GM12878 (cell line): ENCODE data around the gene SELENOW. TPM values are rescaled to one million over a fixed set of nuclear protein-coding genes. Genes with fewer than 3 reads are reported as not detected.

ENCODE experiments used
- ASH2L ChIP-seq: fragments of 300-600, 200-600 bp; sonication (generic); IDR thresholded peaks from 2 replicates; pipeline ENCODE4 v1.6.1; 2017; ENCODE audit warnings: low read depth, mild to moderate bottlenecking, borderline replicate concordance
- CEBPB ChIP-seq, 2 experiments: fragments of 150-350 bp in 1 of 2; IDR thresholded peaks; 2 replicates each; pipeline ENCODE4 v1.6.1; 2012 to 2014; ENCODE audit warnings: low read depth in 2 of 2, low read length in 2 of 2, borderline replicate concordance in 1 of 2, inconsistent platforms in 1 of 2
- CHD1 ChIP-seq: IDR thresholded peaks from 2 replicates; pipeline ENCODE4 v1.6.1; 2012; ENCODE audit warnings: low read depth, low read length, improper control_type of control experiment
- DPF2 ChIP-seq: fragments of 450-650 bp; IDR thresholded peaks from 2 replicates; pipeline ENCODE4 v1.6.1; 2017; ENCODE audit warnings: mild to moderate bottlenecking
- EGR1 ChIP-seq, 2 experiments: IDR thresholded peaks; 1 replicate in 1 of 2; 2 replicates in 1 of 2; pipeline ENCODE4 v1.6.1; 2011 to 2012; ENCODE audit warnings: low read depth in 2 of 2, low read length in 2 of 2, borderline replicate concordance in 1 of 2, mild to moderate bottlenecking in 1 of 2, moderate library complexity in 1 of 2
- ETV6 ChIP-seq, 2 experiments: fragments of 450-650 bp in 1 of 2; IDR thresholded peaks in 1 of 2; conservative IDR thresholded peaks in 1 of 2; 2 replicates each; pipeline ENCODE4 v1.6.1; 2014; ENCODE audit warnings: antibody characterized with exemption in 1 of 2, borderline replicate concordance in 1 of 2, low read depth in 1 of 2, mild to moderate bottlenecking in 1 of 2, moderate library complexity in 1 of 2
- HCFC1 ChIP-seq: fragments of 150-350 bp; IDR thresholded peaks from 2 replicates; pipeline ENCODE4 v1.6.1; 2014; ENCODE audit warnings: low read length
- KAT2A ChIP-seq: conservative IDR thresholded peaks from 2 replicates; pipeline ENCODE4 v1.6.1; 2011; ENCODE audit warnings: low read depth, low read length; ENCODE audit not compliant: control insufficient read depth
- MEF2A ChIP-seq: IDR thresholded peaks from 2 replicates; pipeline ENCODE4 v1.6.1; 2011; ENCODE audit warnings: low read depth, mild to moderate bottlenecking, low read length, moderate library complexity; ENCODE audit not compliant: insufficient read depth
- MTA2 ChIP-seq: fragments of 450-650 bp; IDR thresholded peaks from 2 replicates; pipeline ENCODE4 v1.6.1; 2016; ENCODE audit warnings: low read depth, mild to moderate bottlenecking, moderate library complexity
- MXI1 ChIP-seq: fragments of 150-350 bp; IDR thresholded peaks from 2 replicates; pipeline ENCODE4 v1.6.1; 2011; ENCODE audit warnings: low read depth, mild to moderate bottlenecking, inconsistent platforms, low read length, improper control_type of control experiment
- NFIC ChIP-seq: IDR thresholded peaks from 2 replicates; pipeline ENCODE4 v1.6.1; 2012; ENCODE audit warnings: low read depth, mild to moderate bottlenecking, inconsistent platforms, low read length, moderate library complexity
- NR2F1 ChIP-seq: fragments of 450-650 bp; conservative IDR thresholded peaks from 2 replicates; pipeline ENCODE4 v1.6.1; 2017; ENCODE audit warnings: mild to moderate bottlenecking
- PAX5 ChIP-seq: IDR thresholded peaks from 2 replicates; pipeline ENCODE4 v1.6.1; 2011; ENCODE audit warnings: low read depth, low read length, borderline replicate concordance
- POLR2AphosphoS5 ChIP-seq: IDR thresholded peaks from 2 replicates; pipeline ENCODE4 v1.6.1; 2011; ENCODE audit warnings: mild to moderate bottlenecking, low read length, inconsistent platforms
- RCOR1 ChIP-seq: conservative IDR thresholded peaks from 2 replicates; pipeline ENCODE4 v1.6.1; 2012; ENCODE audit warnings: low read depth, low read length, improper control_type of control experiment
- TARDBP ChIP-seq: IDR thresholded peaks from 2 replicates; pipeline ENCODE4 v1.6.1; 2016; ENCODE audit warnings: borderline replicate concordance
- ZNF217 ChIP-seq: fragments of 450-650 bp; IDR thresholded peaks from 2 replicates; pipeline ENCODE4 v1.6.1; 2017; ENCODE audit warnings: antibody characterized with exemption, mild to moderate bottlenecking
- ZNF622 ChIP-seq: fragments of 450-650 bp; IDR thresholded peaks from 2 replicates; pipeline ENCODE4 v1.6.1; 2017; ENCODE audit warnings: mild to moderate bottlenecking, inconsistent platforms
- polyA plus RNA-seq, 11 experiments: library from polyadenylated mRNA; depleted of rRNA in 4 of 11; unstranded in 6 of 11; stranded (reverse) in 5 of 11; fragments of >200 nt; fragmentation: Nextera tagmentation in 4 of 11; fragmentation: Illumina TruSeq in 1 of 11; extraction: Ambion mirVana in 4 of 11; extraction: Trizol in 1 of 11; gene quantifications; 1 replicate in 1 of 11; 2 replicates in 10 of 11; pipeline versions ENCODE4 v1.2.1 to v1.2.3, GENCODE V29; 2011 to 2016; ENCODE audit warnings: inconsistent platforms in 2 of 11, missing spikeins in 2 of 11, low read depth in 1 of 11
- total RNA-seq, 4 experiments: library from RNA; depleted of rRNA in 3 of 4; stranded (reverse); fragments of >200 nt in 3 of 4; fragmentation: Illumina TruSeq in 1 of 4; extraction: Trizol in 1 of 4; gene quantifications; 2 replicates each; pipeline versions ENCODE4 v1.2.1 to v1.2.3, GENCODE V29; 2013 to 2021
- TF ChIP-seq, protein P1 (sequence below): fragments of 450-650 bp; formaldehyde crosslinking; IDR thresholded peaks from 2 replicates; pipeline ENCODE4 v1.5.0; 2022; ENCODE audit warnings: mild to moderate bottlenecking, missing genetic modification characterization
- TF ChIP-seq, protein P2 (sequence below): fragments of 450-650 bp; IDR thresholded peaks from 2 replicates; pipeline ENCODE4 v1.6.1; 2016; ENCODE audit warnings: mild to moderate bottlenecking
- TF ChIP-seq, protein P3 (sequence below): fragments of 450-650 bp; IDR thresholded peaks from 2 replicates; pipeline ENCODE4 v1.6.1; 2014; ENCODE audit warnings: mild to moderate bottlenecking
- TF ChIP-seq, protein P4 (sequence below): fragments of 450-650 bp; IDR thresholded peaks from 2 replicates; pipeline ENCODE4 v1.6.1; 2016; ENCODE audit warnings: mild to moderate bottlenecking

SELENOW gene
- total and polyA plus RNA-seq, 10 of the 15 experiments (the other 5 are each of a cell fraction or from before 2014, with no cell fraction given) = 53.3 to 186 (median 101) TPM

- TF ChIP-seq MXI1 (peak; percentile 74), CHD1 (no peak), ZNF622 (no peak), RCOR1 (0 out of 2 replicates have a peak, but pooled peaks have one; percentile 73), CEBPB (IDR thresholded peaks at IDR 0.05; ENCODE audit: borderline replicate concordance in 1 of 2, low read depth in 2 of 2, low read length in 2 of 2) (no peak), ASH2L (no peak), EGR1 (IDR thresholded peaks at IDR 0.05; ENCODE audit: borderline replicate concordance in 1 of 2, low read depth in 2 of 2, low read length in 2 of 2) (0 out of 3 replicates have a peak, but pooled peaks of 1 of the 2 experiments have one; percentile 10), NR2F1 (no peak), KAT2A (no peak), MEF2A (0 out of 2 replicates have a peak, but pooled peaks have one; percentile 35), POLR2AphosphoS5 (peak; percentile 99), HCFC1 (peak; percentile 91), DPF2 (no peak), NFIC (no peak), MTA2 (peak; percentile 21; the same call in 1 of the 2 replicates), TARDBP (peak; percentile 85), PAX5 (no peak), ZNF217 (no peak), ETV6 (conservative IDR thresholded peaks at IDR 0.05 in 1 of 2, IDR thresholded peaks at IDR 0.05 in 1 of 2; ENCODE audit: borderline replicate concordance in 1 of 2, low read depth in 1 of 2) (peak in 1 of 2 experiments; percentile 26; a peak in 1 of 4 replicates)
- TF ChIP-seq, protein P1, sequence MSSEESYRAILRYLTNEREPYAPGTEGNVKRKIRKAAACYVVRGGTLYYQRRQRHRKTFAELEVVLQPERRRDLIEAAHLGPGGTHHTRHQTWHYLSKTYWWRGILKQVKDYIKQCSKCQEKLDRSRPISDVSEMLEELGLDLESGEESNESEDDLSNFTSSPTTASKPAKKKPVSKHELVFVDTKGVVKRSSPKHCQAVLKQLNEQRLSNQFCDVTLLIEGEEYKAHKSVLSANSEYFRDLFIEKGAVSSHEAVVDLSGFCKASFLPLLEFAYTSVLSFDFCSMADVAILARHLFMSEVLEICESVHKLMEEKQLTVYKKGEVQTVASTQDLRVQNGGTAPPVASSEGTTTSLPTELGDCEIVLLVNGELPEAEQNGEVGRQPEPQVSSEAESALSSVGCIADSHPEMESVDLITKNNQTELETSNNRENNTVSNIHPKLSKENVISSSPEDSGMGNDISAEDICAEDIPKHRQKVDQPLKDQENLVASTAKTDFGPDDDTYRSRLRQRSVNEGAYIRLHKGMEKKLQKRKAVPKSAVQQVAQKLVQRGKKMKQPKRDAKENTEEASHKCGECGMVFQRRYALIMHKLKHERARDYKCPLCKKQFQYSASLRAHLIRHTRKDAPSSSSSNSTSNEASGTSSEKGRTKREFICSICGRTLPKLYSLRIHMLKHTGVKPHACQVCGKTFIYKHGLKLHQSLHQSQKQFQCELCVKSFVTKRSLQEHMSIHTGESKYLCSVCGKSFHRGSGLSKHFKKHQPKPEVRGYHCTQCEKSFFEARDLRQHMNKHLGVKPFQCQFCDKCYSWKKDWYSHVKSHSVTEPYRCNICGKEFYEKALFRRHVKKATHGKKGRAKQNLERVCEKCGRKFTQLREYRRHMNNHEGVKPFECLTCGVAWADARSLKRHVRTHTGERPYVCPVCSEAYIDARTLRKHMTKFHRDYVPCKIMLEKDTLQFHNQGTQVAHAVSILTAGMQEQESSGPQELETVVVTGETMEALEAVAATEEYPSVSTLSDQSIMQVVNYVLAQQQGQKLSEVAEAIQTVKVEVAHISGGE (CRISPR knock-in tag) = no peak
- TF ChIP-seq, protein P2, sequence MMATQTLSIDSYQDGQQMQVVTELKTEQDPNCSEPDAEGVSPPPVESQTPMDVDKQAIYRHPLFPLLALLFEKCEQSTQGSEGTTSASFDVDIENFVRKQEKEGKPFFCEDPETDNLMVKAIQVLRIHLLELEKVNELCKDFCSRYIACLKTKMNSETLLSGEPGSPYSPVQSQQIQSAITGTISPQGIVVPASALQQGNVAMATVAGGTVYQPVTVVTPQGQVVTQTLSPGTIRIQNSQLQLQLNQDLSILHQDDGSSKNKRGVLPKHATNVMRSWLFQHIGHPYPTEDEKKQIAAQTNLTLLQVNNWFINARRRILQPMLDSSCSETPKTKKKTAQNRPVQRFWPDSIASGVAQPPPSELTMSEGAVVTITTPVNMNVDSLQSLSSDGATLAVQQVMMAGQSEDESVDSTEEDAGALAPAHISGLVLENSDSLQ = peak; percentile 79
- TF ChIP-seq, protein P3, sequence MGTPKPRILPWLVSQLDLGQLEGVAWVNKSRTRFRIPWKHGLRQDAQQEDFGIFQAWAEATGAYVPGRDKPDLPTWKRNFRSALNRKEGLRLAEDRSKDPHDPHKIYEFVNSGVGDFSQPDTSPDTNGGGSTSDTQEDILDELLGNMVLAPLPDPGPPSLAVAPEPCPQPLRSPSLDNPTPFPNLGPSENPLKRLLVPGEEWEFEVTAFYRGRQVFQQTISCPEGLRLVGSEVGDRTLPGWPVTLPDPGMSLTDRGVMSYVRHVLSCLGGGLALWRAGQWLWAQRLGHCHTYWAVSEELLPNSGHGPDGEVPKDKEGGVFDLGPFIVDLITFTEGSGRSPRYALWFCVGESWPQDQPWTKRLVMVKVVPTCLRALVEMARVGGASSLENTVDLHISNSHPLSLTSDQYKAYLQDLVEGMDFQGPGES = no peak
- TF ChIP-seq, protein P4, sequence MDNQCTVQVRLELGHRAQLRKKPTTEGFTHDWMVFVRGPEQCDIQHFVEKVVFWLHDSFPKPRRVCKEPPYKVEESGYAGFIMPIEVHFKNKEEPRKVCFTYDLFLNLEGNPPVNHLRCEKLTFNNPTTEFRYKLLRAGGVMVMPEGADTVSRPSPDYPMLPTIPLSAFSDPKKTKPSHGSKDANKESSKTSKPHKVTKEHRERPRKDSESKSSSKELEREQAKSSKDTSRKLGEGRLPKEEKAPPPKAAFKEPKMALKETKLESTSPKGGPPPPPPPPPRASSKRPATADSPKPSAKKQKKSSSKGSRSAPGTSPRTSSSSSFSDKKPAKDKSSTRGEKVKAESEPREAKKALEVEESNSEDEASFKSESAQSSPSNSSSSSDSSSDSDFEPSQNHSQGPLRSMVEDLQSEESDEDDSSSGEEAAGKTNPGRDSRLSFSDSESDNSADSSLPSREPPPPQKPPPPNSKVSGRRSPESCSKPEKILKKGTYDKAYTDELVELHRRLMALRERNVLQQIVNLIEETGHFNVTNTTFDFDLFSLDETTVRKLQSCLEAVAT = peak; percentile 16
Observed at GRCh38 chr19:47745010-47745901, 33.2 kb upstream of the SELENOW start, which contains the start of gene NOP53 (continued).
